Myocyte (in vitro differentiated cells): ENCODE results near the gene ADA. TPM values are rescaled to one million over a fixed set of nuclear protein-coding genes. Genes with fewer than 3 reads are reported as not detected.

Experiments
- DNase-seq: peaks from one replicate; pipeline ENCODE4 v3.0.0-alpha.2; 2012; ENCODE audit warnings: low read depth
- total RNA-seq: library from RNA; depleted of rRNA; stranded (reverse); fragments of >200 nt; gene quantifications from 2 replicates; pipeline ENCODE4 v1.2.3, GENCODE V29; 2014

Gene ADA
- total RNA-seq, 1 donor from 2014 or later = 1.4 TPM

DNA sequence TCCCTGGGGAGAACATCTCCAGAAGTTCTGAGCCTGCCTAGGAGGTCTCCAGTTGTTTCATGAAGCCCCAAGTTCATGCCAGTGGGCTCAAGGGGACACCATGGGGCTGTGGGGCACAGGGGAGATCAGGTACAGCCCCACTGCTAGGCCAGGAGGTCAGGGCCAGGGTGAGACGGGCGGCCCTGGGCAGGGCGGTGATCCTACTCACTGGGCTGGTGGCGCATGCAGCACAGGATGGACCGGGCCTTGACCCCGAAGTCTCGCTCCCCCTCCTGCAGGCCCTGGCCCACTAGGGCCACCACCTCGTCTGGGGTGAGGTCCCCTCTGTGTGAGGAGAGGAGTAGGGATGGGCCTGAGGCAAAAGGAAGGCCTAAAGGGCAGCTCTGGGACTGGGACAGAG, 26.1 kb downstream of the ADA start:
- no peak for DNase-seq

DNA sequence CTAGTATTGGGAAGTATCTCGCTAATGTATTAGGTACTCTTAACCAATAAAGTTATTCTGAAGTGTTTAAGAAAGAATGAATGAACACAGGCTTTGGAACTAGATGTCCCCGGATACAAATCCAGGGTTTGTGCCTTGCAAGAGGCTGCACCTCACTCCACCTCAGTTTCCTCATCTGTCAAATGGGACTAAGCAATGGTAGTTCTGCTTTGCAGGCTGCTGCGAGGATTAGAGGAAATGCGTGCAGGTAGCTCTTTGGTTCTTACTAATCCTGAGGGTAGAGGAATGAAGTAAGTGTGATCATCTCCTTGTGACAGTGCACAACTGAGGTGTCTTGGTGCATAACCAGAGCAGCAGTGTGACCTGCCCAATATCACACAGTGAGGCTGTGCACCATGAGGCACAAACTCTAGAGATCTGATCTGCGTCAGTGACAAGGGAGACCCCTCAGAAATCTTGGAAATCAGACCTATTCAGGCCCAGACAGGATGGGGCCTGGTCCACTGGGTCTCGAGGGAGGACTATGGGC, 26.7 kb downstream of the ADA start:
- no peak for DNase-seq

DNA sequence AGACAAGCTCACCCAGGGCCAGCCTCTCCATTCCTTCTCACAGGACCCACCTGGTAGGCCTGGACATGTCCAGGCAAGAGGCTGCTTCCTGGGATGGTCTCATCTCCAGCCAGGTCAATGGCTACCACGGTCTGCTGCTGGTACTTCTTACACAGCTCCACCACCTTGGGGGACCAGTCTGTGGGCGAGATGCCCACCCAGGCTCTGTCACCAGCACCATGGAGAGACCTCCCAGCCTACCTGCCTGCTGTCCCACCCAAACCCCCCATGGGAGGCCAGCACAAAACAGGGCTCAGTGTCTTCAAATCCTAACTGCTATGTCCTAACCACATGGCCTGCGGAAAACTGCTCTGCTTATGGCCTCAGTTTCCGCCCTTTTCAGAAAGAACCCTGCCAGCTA, 27.3 kb downstream of the ADA start:
- no peak for DNase-seq

- no peak for DNase-seq
Observed at GRCh38 chr20:44622501-44623270, 28.8 kb downstream of the ADA start.

- no peak for DNase-seq
Observed at GRCh38 chr20:44621939-44622338, 29.6 kb downstream of the ADA start.

- no peak for DNase-seq
Observed at GRCh38 chr20:44621325-44621724, 30.2 kb downstream of the ADA start.

DNA sequence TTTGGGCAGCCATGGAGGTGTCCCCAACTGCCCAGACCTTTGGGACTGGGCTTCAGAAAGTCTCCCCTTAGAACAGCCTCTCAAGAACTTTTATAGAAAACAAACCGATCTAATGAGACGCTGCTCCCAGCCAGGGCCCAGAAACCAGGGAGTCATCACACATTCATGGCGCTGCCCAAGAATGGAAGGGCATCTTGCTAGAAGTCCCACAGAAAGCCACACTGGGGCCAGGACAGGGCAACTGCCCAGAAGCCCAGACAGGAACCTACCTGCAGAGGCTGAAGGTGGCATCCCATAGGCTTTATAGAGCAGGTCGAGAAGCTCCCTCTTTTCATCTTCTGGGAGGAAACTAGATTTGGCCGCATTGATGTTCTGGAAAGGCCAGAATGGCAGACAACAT, 31.5 kb downstream of the ADA start:
- no peak for DNase-seq

DNA sequence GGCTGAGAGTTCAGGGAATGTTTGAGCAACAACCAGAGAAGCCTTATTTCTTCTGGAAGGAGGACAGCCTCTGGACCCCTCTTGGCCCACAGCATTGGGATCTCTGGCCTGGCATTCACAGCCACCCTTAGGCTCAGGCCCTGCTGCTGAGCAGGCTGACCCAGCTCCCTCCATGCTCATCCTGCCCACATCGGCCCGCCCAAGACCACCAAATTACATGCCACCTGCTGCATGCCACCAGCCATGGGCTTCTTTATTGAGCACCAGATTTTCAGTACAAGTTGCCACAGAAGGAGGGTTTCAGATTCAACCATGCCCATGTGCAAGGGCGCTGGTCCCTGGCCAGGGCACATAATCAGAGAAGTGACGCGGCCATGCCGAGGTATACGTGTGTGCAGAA, 32.2 kb downstream of the ADA start:
- DNase-seq = no peak

DNA sequence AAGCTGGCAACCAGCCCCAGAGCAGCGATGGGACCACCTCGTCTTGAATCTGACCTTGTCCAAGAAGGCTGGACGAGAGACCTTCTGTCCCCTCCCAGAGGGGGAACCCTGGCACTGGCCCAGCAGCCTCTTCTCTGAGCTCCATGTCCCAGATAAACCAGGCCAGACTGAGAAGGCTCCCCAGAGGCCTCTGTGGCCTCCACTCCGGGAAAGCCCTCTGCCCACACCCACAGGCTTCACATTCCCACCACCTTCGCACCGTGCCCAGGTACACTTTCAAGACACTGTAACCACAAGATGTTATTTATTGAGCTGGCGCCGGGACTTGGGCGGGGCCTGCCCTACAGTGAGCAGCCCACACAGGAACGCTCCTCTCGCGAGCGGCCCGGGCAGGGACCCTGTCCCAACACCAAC, 33.2 kb downstream of the ADA start:
- DNase-seq = no peak

- no peak for DNase-seq
Observed at GRCh38 chr20:44616604-44616964, 34.9 kb downstream of the ADA start.

GRCh38 chr20:44615876-44616603, 35.5 kb downstream of the ADA start:
- DNase-seq = peak; percentile 78

DNA sequence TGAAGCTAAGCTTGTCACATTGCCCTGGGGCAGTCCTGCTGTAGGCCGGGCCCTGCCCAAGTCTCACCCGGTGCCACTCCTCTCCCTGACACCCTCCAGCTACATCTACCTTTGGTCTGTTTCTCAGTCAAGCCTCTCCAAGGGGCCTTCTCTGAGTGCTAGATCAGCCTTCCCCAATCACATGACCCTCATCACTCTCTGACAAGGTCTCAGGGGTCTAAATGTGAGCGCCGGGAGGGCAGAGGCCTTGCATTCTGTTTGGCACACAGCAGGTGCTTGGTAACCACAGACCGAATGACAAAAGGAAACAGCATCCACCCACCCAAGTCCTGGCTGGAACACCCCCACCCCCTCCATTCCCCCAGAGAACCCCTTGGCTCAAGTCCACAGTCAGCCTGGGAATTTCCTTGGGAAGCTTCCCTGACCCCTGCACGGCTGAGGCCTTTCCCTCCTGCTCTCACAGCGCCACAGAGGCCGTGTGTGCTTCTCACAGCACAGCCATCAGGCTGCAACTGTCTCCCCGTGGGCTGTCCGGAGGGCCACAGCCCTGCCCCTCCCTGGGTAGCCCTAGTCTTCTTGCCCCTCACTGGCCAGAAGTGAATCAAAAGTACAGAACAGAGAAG, 36.2 kb downstream of the ADA start:
- DNase-seq = peak; percentile 92

GRCh38 chr20:44614525-44614924, 37.0 kb downstream of the ADA start:
- no peak for DNase-seq

- DNase-seq = no peak
Observed at GRCh38 chr20:44613575-44613974, 37.9 kb downstream of the ADA start.

DNA sequence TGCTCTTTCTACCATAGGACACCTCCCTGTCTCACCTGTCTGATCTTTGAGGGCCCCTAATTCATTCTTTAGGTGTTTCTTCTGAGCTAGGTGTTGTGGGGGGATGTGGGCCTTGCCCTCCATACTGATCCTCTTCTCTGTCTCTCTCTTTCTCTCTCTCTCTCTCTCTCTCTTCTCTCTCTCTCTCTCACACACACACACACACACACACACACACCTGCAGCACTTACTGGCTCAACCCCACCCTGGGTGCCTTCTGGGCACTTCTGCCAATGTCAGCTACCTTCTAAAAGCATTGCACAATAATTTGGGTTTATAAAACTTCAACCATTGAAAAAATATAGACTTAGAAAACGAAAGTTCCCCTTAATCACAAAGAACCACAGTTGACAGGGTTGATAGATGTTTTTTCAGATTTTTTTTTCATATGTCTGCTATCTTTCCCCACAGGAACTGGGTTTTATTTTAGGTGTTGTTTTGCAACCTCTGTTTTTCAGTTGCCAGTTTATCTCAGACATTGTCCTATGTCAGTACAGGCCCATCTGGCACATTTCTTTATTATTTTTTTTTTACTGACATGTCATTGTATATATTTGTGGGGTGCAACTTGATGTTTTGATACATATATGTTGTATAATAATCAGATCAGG, 41.1 kb downstream of the ADA start:
- no peak for DNase-seq

GRCh38 chr20:44609516-44610312, 41.8 kb downstream of the ADA start:
- DNase-seq = peak; percentile 86

- DNase-seq = peak; percentile 21
Observed at GRCh38 chr20:44609006-44609515, 42.4 kb downstream of the ADA start.

DNA sequence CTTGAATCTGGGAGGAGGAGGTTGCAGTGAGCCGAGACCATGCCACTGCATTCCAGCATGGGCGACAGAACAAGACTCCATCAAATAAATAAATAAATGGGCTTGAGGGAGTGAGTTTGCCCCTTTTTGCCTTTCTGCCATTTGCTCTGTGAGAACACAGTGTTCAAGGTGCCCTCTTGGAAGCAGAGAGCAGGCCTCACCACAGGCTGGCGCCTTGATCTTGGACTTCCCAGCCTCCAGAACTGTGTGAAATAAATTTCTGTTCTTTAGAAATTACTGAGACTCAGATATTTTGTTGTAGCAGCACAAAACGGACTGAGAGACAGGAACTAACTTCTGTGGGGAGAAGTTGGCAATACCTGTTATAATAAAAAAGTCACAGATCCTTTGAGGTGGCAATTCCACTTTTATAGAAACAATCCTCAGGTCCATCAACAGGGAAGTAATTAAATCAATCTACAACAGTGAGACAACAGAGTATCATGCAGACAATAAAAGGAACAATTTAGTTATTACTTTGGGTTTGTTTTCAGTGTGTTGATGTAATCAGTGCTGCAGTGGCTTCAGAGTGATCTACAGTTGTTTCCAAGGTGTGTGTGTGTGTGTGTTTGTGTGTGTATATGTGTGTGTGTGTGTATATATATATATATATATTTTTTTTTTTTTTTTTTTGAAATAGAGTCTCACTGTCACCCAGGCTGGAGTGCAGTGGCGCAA, 44.6 kb downstream of the ADA start:
- no peak for DNase-seq

- DNase-seq = no peak
Observed at GRCh38 chr20:44603327-44603726, 48.2 kb downstream of the ADA start.

DNA sequence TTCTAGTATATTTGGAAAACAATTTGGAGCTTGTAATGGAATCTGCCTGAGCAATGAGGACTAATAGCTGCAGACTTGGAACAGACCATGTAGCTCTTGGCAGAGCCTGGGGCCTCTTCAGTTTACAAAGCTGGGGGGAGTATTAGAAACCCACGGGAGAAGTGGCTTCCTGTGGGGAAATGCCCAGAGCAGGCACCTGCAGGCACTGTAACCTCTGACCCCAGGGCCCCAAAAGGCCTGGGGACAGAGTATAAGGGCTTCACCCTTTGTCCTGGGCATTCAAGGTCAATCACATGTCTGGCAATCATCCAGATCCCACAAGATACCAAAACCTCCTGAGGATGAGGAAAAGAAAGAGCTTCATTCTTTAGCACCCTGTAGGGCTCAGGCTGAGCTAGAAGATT, 49.7 kb downstream of the ADA start:
- peak; percentile 42 for DNase-seq
